Tibial nerve (tissue), 4 donors: ENCODE data around the gene INPP5A. TPM values are rescaled to one million over a fixed set of nuclear protein-coding genes. Genes with fewer than 3 reads are reported as not detected.

ENCODE experiments used
- DNase-seq, 2 donors: peaks; one replicate each; pipeline ENCODE4 v3.0.0-alpha.2; 2019; ENCODE audit warnings: low spot score in 2 of 2
- H3K27ac ChIP-seq, 4 donors: fragments of 200-600 bp; sonication (generic) in 3 of 4; one replicate each; pipeline ENCODE4 v1.5.1; 2017 to 2019; ENCODE audit warnings: mild to moderate bottlenecking in 1 of 4
- H3K27me3 ChIP-seq, 2 donors: fragments of 200-600 bp; sonication (generic) in 1 of 2; one replicate each; pipeline versions ENCODE4 v1.5.1 to v1.6.0; 2017 to 2019
- H3K36me3 ChIP-seq, 3 donors: fragments of 200-600 bp; sonication (generic); one replicate each; pipeline ENCODE4 v1.5.1; 2018 to 2019
- H3K4me1 ChIP-seq, 4 donors: fragments of 200-600 bp; sonication (generic) in 3 of 4; one replicate each; pipeline ENCODE4 v1.5.1; 2017 to 2019
- H3K4me3 ChIP-seq, 4 donors: fragments of 200-600 bp; sonication (generic) in 3 of 4; one replicate each; pipeline ENCODE4 v1.5.1; 2017 to 2019; ENCODE audit warnings: mild to moderate bottlenecking in 1 of 4, moderate library complexity in 1 of 4
- H3K9me3 ChIP-seq, 4 donors: fragments of 200-600 bp; sonication (generic) in 3 of 4; one replicate each; pipeline ENCODE4 v1.5.1; 2017 to 2019
- CTCF ChIP-seq, 5 experiments: fragments of 200-600 bp in 3 of 5; fragments of 450-650 bp in 2 of 5; sonication (generic) in 3 of 5; IDR thresholded peaks; one replicate each; pipeline ENCODE4 v1.5.1; 2016 to 2019; ENCODE audit warnings: antibody characterized with exemption in 5 of 5, mild to moderate bottlenecking in 3 of 5, moderate library complexity in 2 of 5
- EP300 ChIP-seq, 2 donors: sonication (generic); formaldehyde crosslinking; IDR thresholded peaks; one replicate each; pipeline ENCODE4 v1.6.1; 2017; ENCODE audit warnings: antibody characterized with exemption in 2 of 2, mild to moderate bottlenecking in 1 of 2
- POLR2A ChIP-seq, 2 donors: fragments of 450-650 bp; IDR thresholded peaks; one replicate each; pipeline ENCODE4 v1.6.1; 2017; ENCODE audit warnings: antibody characterized with exemption in 2 of 2, mild to moderate bottlenecking in 2 of 2, moderate library complexity in 2 of 2
- WGBS, 2 donors: methylation state at CpG; one replicate each; pipeline ENCODE4 v1.1.5; 2018; 5-methylcytosine and 5-hydroxymethylcytosine counted together
- total RNA-seq, 4 donors: library from RNA; depleted of rRNA; stranded (reverse); fragments of >200 nt; gene quantifications; one replicate each; pipeline ENCODE4 v1.1.0, GENCODE V29; 2016

The INPP5A gene
- total RNA-seq, 4 donors from 2014 or later, result 73.8 to 101 (median 86.2) TPM

- no peak for DNase-seq
- Histone ChIP-seq H3K9me3 (peaks cover 0 to 7% (median under 1%) of the 10 kb centered on the region in 4 donors), H3K4me3 (no peak overlapping the region), H3K27me3 (no peaks in the 10 kb centered on the region), H3K27ac (no peak overlapping the region), H3K4me1 (no peaks in the 10 kb centered on the region), H3K36me3 (peaks cover 0 to 39% (median 0%) of the 10 kb centered on the region in 3 donors)
- TF ChIP-seq EP300 (IDR thresholded peaks at IDR 0.05), result no peak
- TF ChIP-seq CTCF (IDR thresholded peaks at IDR 0.05), result no peak
- TF ChIP-seq POLR2A (IDR thresholded peaks at IDR 0.05), result no peak
- WGBS, 2 donors, result 90 to 96% methylated on average over 31 to 32 of the region's 32 CpGs
Observed at GRCh38 chr10:132614431-132615340, 77.1 kb downstream of the INPP5A start.

- H3K27me3 ChIP-seq, result no peaks in the 10 kb centered on the region
- H3K4me1 ChIP-seq, result no peaks in the 10 kb centered on the region
- no peak for TF ChIP-seq EP300 (IDR thresholded peaks at IDR 0.05)
- TF ChIP-seq CTCF (IDR thresholded peaks at IDR 0.05), result no peak
- no peak for TF ChIP-seq POLR2A (IDR thresholded peaks at IDR 0.05)
- DNase-seq, result no peak
- H3K27ac ChIP-seq, result no peak overlapping the region
- no peak overlapping the region for H3K4me3 ChIP-seq
- 93% methylated on average over 19 to 20 of the region's 22 CpGs for WGBS, 2 donors
- H3K9me3 ChIP-seq, result peaks cover 0 to 16% (median 4%) of the 10 kb centered on the region in 4 donors
- peaks cover 0 to 40% (median 0%) of the 10 kb centered on the region in 3 donors for H3K36me3 ChIP-seq
Observed at GRCh38 chr10:132615341-132616169, 78.0 kb downstream of the INPP5A start.

GRCh38 chr10:132616170-132616995 is 78.8 kb downstream of the INPP5A start:
- H3K27ac ChIP-seq, result no peak overlapping the region
- peaks cover 0 to 41% (median 0%) of the 10 kb centered on the region in 3 donors for H3K36me3 ChIP-seq
- peaks cover 0 to 24% (median 6%) of the 10 kb centered on the region in 4 donors for H3K9me3 ChIP-seq
- DNase-seq, result no peak
- no peak overlapping the region for H3K4me3 ChIP-seq
- H3K27me3 ChIP-seq, result no peaks in the 10 kb centered on the region
- TF ChIP-seq EP300 (IDR thresholded peaks at IDR 0.05) (no peak), POLR2A (IDR thresholded peaks at IDR 0.05) (no peak), CTCF (IDR thresholded peaks at IDR 0.05) (no peak)
- WGBS, 2 donors, result 86 to 89% methylated on average over 30 of the region's 30 CpGs
- H3K4me1 ChIP-seq, result no peaks in the 10 kb centered on the region

GRCh38 chr10:132616996-132617736 is 79.6 kb downstream of the INPP5A start:
- TF ChIP-seq POLR2A (IDR thresholded peaks at IDR 0.05) (no peak), CTCF (IDR thresholded peaks at IDR 0.05) (no peak), EP300 (IDR thresholded peaks at IDR 0.05) (no peak)
- no peaks in the 10 kb centered on the region for H3K27me3 ChIP-seq
- 94% methylated on average over 18 to 20 of the region's 20 CpGs for WGBS, 2 donors
- H3K36me3 ChIP-seq, result peaks cover 0 to 41% (median 0%) of the 10 kb centered on the region in 3 donors
- no peak for DNase-seq
- no peaks in the 10 kb centered on the region for H3K4me1 ChIP-seq
- H3K9me3 ChIP-seq, result peaks cover 0 to 32% (median 6%) of the 10 kb centered on the region in 4 donors
- H3K4me3 ChIP-seq, result no peak overlapping the region
- H3K27ac ChIP-seq, result no peak overlapping the region
